SU-DHL-6 (cell line): ENCODE measurements around the gene HHATL.

Experiments used
- H2AFZ ChIP-seq: fragments of 200-600 bp; sonication (generic); 2 replicates; pipeline ENCODE4 v1.6.1; 2014; ENCODE audit warnings: low read depth, mild to moderate bottlenecking, moderate library complexity, mixed read lengths, antibody characterized with exemption, low read length; ENCODE audit not compliant: severe bottlenecking
- H3F3A ChIP-seq: fragments of 200-600 bp; shearing (Covaris generic); 2 replicates; pipeline ENCODE4 v1.6.0; 2016; ENCODE audit warnings: antibody characterized with exemption, mild to moderate bottlenecking; ENCODE audit not compliant: insufficient read depth
- H3K27ac ChIP-seq: fragments of 200-600 bp; sonication (generic); 2 replicates; pipeline ENCODE4 v1.5.1; 2016; ENCODE audit warnings: low read depth, mild to moderate bottlenecking, low read length, moderate library complexity, mixed read lengths
- H3K27me3 ChIP-seq: fragments of 200-600 bp; sonication (generic), shearing (Covaris generic); 2 replicates; pipeline ENCODE4 v1.6.0; 2014; ENCODE audit warnings: mild to moderate bottlenecking, low read length
- H3K36me3 ChIP-seq: fragments of 200-600 bp; sonication (generic); 2 replicates; pipeline ENCODE4 v1.6.1; 2014; ENCODE audit warnings: mild to moderate bottlenecking, low read length, mixed read lengths
- H3K4me2 ChIP-seq: fragments of 300-600, 200-600 bp; shearing (Covaris generic), sonication (generic); 2 replicates; pipeline ENCODE4 v1.6.0; 2014; ENCODE audit warnings: low read length, low read depth, mild to moderate bottlenecking; ENCODE audit not compliant: poor library complexity, severe bottlenecking
- H3K4me3 ChIP-seq: fragments of 200-600 bp; sonication (generic); 2 replicates; pipeline ENCODE4 v1.5.1; 2014; ENCODE audit warnings: antibody characterized with exemption, low read length, mild to moderate bottlenecking, mixed read lengths; ENCODE audit not compliant: insufficient read depth, poor library complexity, severe bottlenecking
- H3K79me2 ChIP-seq: fragments of 200-600 bp; sonication (generic); 2 replicates; pipeline ENCODE4 v1.6.1; 2014; ENCODE audit warnings: mild to moderate bottlenecking, low read length, moderate library complexity; ENCODE audit not compliant: insufficient read depth
- H3K9ac ChIP-seq: fragments of 200-600 bp; sonication (generic); 2 replicates; pipeline ENCODE4 v1.7.0; 2014; ENCODE audit warnings: mild to moderate bottlenecking, low read length
- H3K9me2 ChIP-seq: fragments of 200-600 bp; sonication (generic); replicated peaks from 2 replicates; pipeline ENCODE4 v1.6.1; 2014; ENCODE audit warnings: low read length; ENCODE audit not compliant: insufficient read depth
- H3K9me3 ChIP-seq: fragments of 200-600 bp; sonication (generic); 2 replicates; pipeline ENCODE4 v1.6.1; 2014; ENCODE audit warnings: low read length, mixed read lengths; ENCODE audit not compliant: insufficient read depth
- H4K20me1 ChIP-seq: fragments of 200-600 bp; sonication (generic); 2 replicates; pipeline ENCODE4 v1.6.1; 2014; ENCODE audit warnings: low read depth, mild to moderate bottlenecking, antibody characterized with exemption, low read length, moderate library complexity, mixed read lengths
- EZH2phosphoT487 ChIP-seq: fragments of 200-600 bp; sonication (generic), shearing (Covaris generic); conservative IDR thresholded peaks from 2 replicates; pipeline ENCODE4 v1.6.1; 2018; ENCODE audit warnings: mild to moderate bottlenecking, antibody characterized with exemption, low read length, moderate library complexity, mixed read lengths
- TF ChIP-seq, protein P1 (sequence below): fragments of 200-600 bp; sonication (generic); IDR thresholded peaks from one replicate; pipeline ENCODE4 v1.5.1; 2017; ENCODE audit warnings: antibody characterized with exemption, mild to moderate bottlenecking, low read length, moderate library complexity; ENCODE audit not compliant: insufficient read depth, poor library complexity, severe bottlenecking

The HHATL gene

DNA sequence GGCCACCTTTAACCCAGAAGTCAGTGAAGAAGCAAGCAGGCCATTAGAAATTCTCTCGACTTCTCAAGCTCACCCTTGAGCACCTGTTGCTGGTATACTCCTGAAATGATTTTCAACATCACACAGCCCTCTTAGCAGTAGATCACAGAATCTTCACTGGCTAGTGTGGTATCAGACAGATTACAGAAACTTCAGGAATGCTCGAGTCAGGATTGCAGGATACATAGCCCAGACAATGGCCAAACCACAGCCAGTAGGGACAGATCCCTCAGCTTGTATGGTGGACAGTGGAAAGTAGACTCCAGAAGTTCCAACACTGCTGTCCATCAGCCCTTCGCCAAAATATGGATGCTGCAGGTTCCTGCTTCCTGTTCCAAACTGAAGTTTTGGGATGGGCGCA, 21.8 kb downstream of the HHATL start:
- no peak for TF ChIP-seq EZH2phosphoT487
- TF ChIP-seq, protein P1, sequence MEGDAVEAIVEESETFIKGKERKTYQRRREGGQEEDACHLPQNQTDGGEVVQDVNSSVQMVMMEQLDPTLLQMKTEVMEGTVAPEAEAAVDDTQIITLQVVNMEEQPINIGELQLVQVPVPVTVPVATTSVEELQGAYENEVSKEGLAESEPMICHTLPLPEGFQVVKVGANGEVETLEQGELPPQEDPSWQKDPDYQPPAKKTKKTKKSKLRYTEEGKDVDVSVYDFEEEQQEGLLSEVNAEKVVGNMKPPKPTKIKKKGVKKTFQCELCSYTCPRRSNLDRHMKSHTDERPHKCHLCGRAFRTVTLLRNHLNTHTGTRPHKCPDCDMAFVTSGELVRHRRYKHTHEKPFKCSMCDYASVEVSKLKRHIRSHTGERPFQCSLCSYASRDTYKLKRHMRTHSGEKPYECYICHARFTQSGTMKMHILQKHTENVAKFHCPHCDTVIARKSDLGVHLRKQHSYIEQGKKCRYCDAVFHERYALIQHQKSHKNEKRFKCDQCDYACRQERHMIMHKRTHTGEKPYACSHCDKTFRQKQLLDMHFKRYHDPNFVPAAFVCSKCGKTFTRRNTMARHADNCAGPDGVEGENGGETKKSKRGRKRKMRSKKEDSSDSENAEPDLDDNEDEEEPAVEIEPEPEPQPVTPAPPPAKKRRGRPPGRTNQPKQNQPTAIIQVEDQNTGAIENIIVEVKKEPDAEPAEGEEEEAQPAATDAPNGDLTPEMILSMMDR: no peak
- no peak overlapping the region for H3K4me2 ChIP-seq
- H4K20me1 ChIP-seq: no peaks in the 10 kb centered on the region
- H3K27ac ChIP-seq: no peak overlapping the region
- no peaks in the 10 kb centered on the region for H3K79me2 ChIP-seq
- H3K27me3 ChIP-seq: no peaks in the 10 kb centered on the region
- H3K36me3 ChIP-seq: no peaks in the 10 kb centered on the region
- H3K9me3 ChIP-seq: peaks cover 4% of the 10 kb centered on the region; the same call in 1 of the 2 replicates
- no peak overlapping the region for H3K9ac ChIP-seq
- no peaks in the 10 kb centered on the region for H3K9me2 ChIP-seq
- no peak overlapping the region for H3K4me3 ChIP-seq
- no peaks in the 10 kb centered on the region for H3F3A ChIP-seq
- no peak overlapping the region for H2AFZ ChIP-seq

DNA sequence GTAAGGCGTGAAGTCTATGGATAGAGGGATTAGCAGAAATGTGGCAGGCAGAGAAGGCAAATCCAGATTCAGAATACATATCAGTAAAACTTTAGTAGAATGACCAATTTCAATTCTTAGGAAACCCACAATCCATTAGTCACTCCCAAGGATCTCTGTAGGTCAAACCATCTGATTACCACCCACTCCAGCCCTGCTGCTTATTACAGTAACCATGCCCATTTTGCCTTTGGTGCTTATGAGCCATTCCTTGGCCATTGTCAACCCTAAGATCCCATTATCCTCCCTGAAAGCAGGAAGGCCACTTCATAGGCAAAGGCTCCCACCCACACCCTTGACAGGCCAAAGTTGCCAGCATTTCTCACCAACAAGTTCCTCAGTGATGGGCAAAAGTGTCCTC, 22.3 kb downstream of the HHATL start:
- Histone ChIP-seq H3K9me2 (no peaks in the 10 kb centered on the region), H3K27ac (no peak overlapping the region), H3K79me2 (no peaks in the 10 kb centered on the region), H2AFZ (no peak overlapping the region), H3K4me2 (no peak overlapping the region), H3F3A (no peaks in the 10 kb centered on the region), H4K20me1 (no peaks in the 10 kb centered on the region), H3K36me3 (no peaks in the 10 kb centered on the region), H3K27me3 (no peaks in the 10 kb centered on the region), H3K9me3 (peaks cover 5% of the 10 kb centered on the region; the same call in 1 of the 2 replicates), H3K9ac (no peak overlapping the region), H3K4me3 (no peak overlapping the region)
- TF ChIP-seq, protein P1: no peak
- no peak for TF ChIP-seq EZH2phosphoT487

DNA sequence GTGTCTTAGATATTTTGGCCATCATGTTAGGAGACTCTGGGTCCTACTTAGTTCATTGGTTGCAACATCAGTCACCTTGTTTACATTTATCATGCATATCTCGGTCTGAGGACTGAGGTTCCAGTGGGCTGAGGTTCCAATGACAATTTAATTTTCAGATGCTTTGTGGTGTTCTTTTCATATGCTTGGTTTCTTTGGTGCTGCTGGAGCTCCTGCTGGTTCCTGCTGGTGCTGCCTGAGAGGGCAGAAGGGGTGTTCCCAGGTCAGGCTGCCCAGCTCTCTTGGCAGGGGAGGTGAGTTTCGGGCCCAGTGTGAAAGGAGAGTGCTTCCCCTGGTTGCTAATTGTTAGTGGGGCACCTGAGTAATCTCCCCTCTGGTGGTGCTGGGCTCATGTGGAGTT, 24.2 kb downstream of the HHATL start:
- Histone ChIP-seq H3K36me3 (no peaks in the 10 kb centered on the region), H3K4me2 (no peak overlapping the region), H3F3A (no peaks in the 10 kb centered on the region), H3K79me2 (no peaks in the 10 kb centered on the region), H2AFZ (no peak overlapping the region), H3K9ac (no peak overlapping the region), H3K9me2 (no peaks in the 10 kb centered on the region), H3K27me3 (no peaks in the 10 kb centered on the region), H3K4me3 (no peak overlapping the region), H3K9me3 (peaks cover 5% of the 10 kb centered on the region; the same call in 1 of the 2 replicates), H4K20me1 (no peaks in the 10 kb centered on the region), H3K27ac (no peak overlapping the region)
- TF ChIP-seq EZH2phosphoT487: no peak
- TF ChIP-seq, protein P1: no peak
